AG04450 (cell line): ENCODE data around the gene CCDC88A. TPM values are rescaled to one million over a fixed set of nuclear protein-coding genes. Genes with fewer than 3 reads are reported as not detected.
"Not testable (repeated sequence)": the region's sequence is repeated elsewhere in the genome, so short reads cannot be mapped to it uniquely, and the experiment has no call there.

Experiments used
- CTCF ChIA-PET: fragments of 300-600, 350-600 bp; formaldehyde crosslinking; extraction: SDS; loops from one replicate; lab custom pipeline; 2022; ENCODE audit warnings: antibody characterized with exemption, inconsistent platforms; lab: Charles Lee
- POLR2A ChIA-PET: fragments of 350-600 bp; formaldehyde crosslinking; extraction: SDS; loops from one replicate; lab custom pipeline; 2021; ENCODE audit warnings: antibody characterized with exemption, inconsistent platforms; lab: Yijun Ruan, JAX
- DNase-seq: peaks from one replicate; pipeline ENCODE4 v3.0.0-alpha.2; 2011; ENCODE audit warnings: low read depth, low spot score
- H3K27ac ChIP-seq: one replicate; pipeline ENCODE4 v1.5.1; 2012; ENCODE audit warnings: low read depth, low read length, control low read depth
- H3K27me3 ChIP-seq: one replicate; pipeline ENCODE4 v1.6.0; 2012; ENCODE audit warnings: low read length; ENCODE audit not compliant: control insufficient read depth, insufficient read depth
- H3K4me3 ChIP-seq: 2 replicates; pipeline ENCODE4 v1.5.1; 2011; ENCODE audit warnings: mild to moderate bottlenecking, low read depth, low read length, control low read depth
- H3K9me3 ChIP-seq: 2 replicates; pipeline ENCODE4 v1.5.1; 2012; ENCODE audit warnings: low read length; ENCODE audit not compliant: control insufficient read depth, insufficient read depth
- polyA plus RNA-seq: library from polyadenylated mRNA; depleted of rRNA; stranded (reverse); fragments of >200 nt; gene quantifications from 2 replicates; pipeline ENCODE4 v1.2.3, GENCODE V29; 2011
- TF ChIP-seq, protein P1 (sequence below): IDR thresholded peaks from 2 replicates; pipeline ENCODE4 v1.5.1; 2011; ENCODE audit warnings: low read depth, low read length, control low read depth, inconsistent platforms

CCDC88A gene
- polyA plus RNA-seq, 1 experiment = 44.7 TPM

DNA sequence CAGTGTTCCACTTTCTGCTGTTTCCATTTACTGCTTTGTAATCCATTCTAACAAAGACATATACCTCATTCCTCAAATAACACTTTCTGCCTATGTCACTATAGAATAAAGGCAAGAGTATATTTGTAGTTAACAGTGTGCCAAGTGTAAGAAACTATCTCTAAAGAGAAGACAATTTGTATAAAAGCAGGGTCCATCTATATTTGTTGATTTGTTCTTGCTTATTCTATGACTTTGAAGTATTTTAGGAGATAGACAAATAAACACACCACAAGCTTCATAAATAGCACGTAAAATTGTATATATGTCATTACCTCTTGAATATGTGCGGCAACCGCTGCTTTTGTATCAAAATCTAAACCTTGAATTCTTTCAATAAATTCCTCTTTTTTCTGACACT lies 56.0 kb downstream of the CCDC88A start:
- H3K4me3 ChIP-seq = no peak overlapping the region
- ChIA-PET CTCF (no interaction called here), POLR2A (interaction anchor here (1.0 kb wide), 1 partner anchor 56 kb away, joined by 5 read pairs; the partner anchor contains the start of gene CCDC88A)
- H3K27ac ChIP-seq = no peak overlapping the region
- TF ChIP-seq, protein P1, sequence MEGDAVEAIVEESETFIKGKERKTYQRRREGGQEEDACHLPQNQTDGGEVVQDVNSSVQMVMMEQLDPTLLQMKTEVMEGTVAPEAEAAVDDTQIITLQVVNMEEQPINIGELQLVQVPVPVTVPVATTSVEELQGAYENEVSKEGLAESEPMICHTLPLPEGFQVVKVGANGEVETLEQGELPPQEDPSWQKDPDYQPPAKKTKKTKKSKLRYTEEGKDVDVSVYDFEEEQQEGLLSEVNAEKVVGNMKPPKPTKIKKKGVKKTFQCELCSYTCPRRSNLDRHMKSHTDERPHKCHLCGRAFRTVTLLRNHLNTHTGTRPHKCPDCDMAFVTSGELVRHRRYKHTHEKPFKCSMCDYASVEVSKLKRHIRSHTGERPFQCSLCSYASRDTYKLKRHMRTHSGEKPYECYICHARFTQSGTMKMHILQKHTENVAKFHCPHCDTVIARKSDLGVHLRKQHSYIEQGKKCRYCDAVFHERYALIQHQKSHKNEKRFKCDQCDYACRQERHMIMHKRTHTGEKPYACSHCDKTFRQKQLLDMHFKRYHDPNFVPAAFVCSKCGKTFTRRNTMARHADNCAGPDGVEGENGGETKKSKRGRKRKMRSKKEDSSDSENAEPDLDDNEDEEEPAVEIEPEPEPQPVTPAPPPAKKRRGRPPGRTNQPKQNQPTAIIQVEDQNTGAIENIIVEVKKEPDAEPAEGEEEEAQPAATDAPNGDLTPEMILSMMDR = no peak
- no peak for DNase-seq
- H3K9me3 ChIP-seq = no peaks in the 10 kb centered on the region
- no peaks in the 10 kb centered on the region for H3K27me3 ChIP-seq

DNA sequence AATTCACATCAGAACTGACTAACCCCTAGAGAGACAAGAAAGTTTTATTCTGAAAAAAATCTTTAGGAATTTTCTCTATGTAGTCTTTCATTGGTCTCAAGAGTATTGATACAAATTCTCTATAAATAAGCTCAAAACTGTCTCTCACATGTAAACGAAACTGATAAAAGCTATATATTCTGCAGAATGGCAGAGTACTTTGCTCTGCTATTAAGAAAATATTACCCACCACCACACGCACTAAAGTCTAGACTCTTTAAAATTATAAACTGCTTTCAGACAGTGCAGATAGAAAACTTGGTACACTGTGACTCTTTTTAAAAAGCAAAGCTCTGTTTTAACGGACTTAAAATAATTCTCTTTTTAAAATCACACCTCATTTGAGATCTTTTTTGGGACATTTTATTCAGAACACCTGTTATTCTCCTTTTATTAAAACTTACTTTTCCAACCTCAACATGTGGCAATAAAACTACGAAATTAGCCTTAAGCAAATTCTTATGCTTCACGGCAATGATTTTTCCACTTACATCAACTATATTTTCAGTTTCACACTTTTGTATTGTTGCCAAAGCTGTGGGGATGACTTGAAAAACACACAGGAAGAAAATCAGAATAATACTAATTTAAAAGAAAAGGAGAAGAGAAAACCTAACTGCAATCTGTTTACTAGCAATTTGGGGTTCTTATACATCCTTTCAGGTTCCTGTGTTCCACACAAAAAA lies 58.0 kb downstream of the CCDC88A start:
- ChIA-PET CTCF (interaction anchor here (1.0 kb wide), 1 partner anchor 70 kb away, joined by 3 read pairs; no protein-coding TSS in a partner anchor), POLR2A (no interaction called here)
- Histone ChIP-seq H3K27me3 (no peaks in the 10 kb centered on the region), H3K4me3 (no peak overlapping the region), H3K27ac (no peak overlapping the region), H3K9me3 (no peaks in the 10 kb centered on the region)
- no peak for DNase-seq
- TF ChIP-seq, protein P1 = no peak

DNA sequence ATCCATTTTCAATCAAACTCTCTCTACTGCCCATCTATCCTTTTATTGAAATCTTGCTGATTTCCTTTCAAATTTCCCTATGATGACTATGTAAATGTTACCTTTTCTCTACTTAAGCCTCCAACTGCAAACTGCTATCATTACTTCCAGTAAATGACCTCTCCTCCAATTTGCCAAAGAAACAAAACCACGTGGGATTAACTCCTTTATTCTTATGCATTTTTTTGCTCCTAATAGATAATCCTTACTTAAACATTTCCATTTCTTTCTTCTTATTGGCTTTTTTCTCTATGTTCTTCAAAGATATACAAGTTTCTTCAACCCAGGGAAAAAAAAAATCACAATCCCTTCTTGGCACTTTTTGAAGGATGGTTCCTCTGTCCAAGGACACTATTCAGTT lies 61.2 kb downstream of the CCDC88A start:
- ChIA-PET CTCF (no interaction called here), POLR2A (no interaction called here)
- Histone ChIP-seq H3K9me3 (no peaks in the 10 kb centered on the region), H3K4me3 (no peak overlapping the region), H3K27me3 (no peaks in the 10 kb centered on the region), H3K27ac (no peak overlapping the region)
- TF ChIP-seq, protein P1 = no peak
- no peak for DNase-seq

DNA sequence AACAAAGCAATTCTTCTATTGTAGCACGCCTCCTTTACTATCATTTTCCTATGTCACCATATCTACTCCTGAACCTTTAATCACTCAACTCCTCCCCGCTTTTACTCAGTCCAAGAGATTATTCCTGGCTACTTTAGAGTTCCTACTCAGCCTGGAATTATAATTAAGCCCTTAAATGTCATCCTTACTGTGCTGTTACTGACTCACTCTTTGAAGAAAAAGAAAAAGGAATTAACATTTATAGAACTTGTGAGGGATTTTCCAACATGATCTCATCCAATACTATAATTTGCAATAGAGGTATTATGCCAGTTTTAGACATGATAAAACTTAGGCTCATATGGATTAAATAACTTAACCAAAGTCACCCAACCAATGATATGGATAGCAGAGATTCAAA lies 61.7 kb downstream of the CCDC88A start:
- POLR2A ChIA-PET = no interaction called here
- H3K4me3 ChIP-seq = no peak overlapping the region
- no peak for DNase-seq
- H3K9me3 ChIP-seq = no peaks in the 10 kb centered on the region
- TF ChIP-seq, protein P1 = no peak
- no peak overlapping the region for H3K27ac ChIP-seq
- no peaks in the 10 kb centered on the region for H3K27me3 ChIP-seq
- CTCF ChIA-PET = no interaction called here

DNA sequence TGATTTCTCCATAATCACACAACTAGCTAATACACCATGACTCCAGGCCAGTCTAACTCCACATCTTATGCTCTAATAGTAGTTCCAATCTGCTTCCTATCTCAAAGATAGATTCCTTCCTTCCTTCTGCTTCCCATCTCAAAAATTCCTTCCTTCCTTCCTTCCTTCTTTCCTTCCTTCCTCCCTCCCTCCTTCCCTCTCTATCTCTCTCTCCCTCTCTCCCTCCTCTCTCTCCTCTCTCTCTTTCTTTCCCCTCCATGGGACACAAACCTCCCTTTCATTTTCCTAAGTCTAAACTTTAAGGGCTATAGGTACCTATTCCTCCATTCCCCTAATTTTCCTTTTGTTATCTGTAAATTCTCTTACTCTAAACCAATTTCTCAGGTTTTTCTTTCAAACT lies 62.5 kb downstream of the CCDC88A start:
- no peak for DNase-seq
- no peak overlapping the region for H3K4me3 ChIP-seq
- H3K27me3 ChIP-seq = no peaks in the 10 kb centered on the region
- no peak overlapping the region for H3K27ac ChIP-seq
- ChIA-PET POLR2A (no interaction called here), CTCF (no interaction called here)
- H3K9me3 ChIP-seq = 0 out of 2 replicates have a peak, but pooled peaks cover under 1% of the 10 kb centered on the region
- TF ChIP-seq, protein P1 = no peak

DNA sequence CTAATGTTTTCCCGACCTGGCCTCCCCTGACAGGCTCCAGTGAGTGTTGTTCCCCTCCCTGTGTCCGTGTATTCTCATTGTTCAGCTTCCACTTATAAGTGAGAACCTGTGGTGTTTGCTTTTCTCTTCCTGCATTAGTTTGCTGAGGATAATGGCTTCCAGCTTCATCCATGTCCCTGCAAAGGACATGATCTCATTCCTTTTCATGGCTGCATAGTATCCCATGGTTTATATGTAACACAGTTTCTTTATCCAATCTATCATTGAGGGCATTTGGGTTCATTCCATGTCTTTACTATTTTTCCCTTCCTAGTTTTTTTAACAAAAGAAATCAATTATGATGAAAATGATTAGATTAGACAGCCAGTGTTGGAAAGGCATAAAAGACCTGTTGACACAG lies 63.5 kb downstream of the CCDC88A start:
- CTCF ChIA-PET = interaction anchor here (0.6 kb wide), 1 partner anchor 83 kb away, joined by 3 read pairs; no protein-coding TSS in a partner anchor
- H3K9me3 ChIP-seq, H3K27ac ChIP-seq, H3K27me3 ChIP-seq, H3K4me3 ChIP-seq, DNase-seq, POLR2A ChIA-PET: not testable (repeated sequence)
